GM23338 (cell line): ENCODE data around the gene MAP2K1. TPM values are rescaled to one million over a fixed set of nuclear protein-coding genes. Genes with fewer than 3 reads are reported as not detected.

Experiments used
- ATAC-seq: fragments of 200-7000 bp; cut with Tn5 transposase; 3 replicates; pipeline ENCODE4 v1.9.1; 2020
- DNase-seq: peaks from one replicate; pipeline ENCODE4 v3.0.0-alpha.2; 2015; ENCODE audit warnings: low spot score
- H2AFZ ChIP-seq: fragments of 200-600 bp; sonication (generic); 2 replicates; pipeline ENCODE4 v1.8.0; 2016; ENCODE audit warnings: antibody characterized with exemption, mild to moderate bottlenecking, moderate library complexity
- H3F3A ChIP-seq: fragments of 200-600 bp; sonication (generic); replicated peaks from 2 replicates; pipeline ENCODE4 v1.8.0; 2017; ENCODE audit warnings: antibody characterized with exemption, mixed run types, low read depth
- H3K27ac ChIP-seq: fragments of 200-600 bp; sonication (generic); 2 replicates; pipeline ENCODE4 v1.6.1; 2016; ENCODE audit warnings: low read depth
- H3K27me3 ChIP-seq: fragments of 200-600 bp; sonication (generic); 2 replicates; pipeline ENCODE4 v1.8.0; 2016; ENCODE audit warnings: mild to moderate bottlenecking, mixed run types, moderate library complexity; ENCODE audit not compliant: insufficient read depth
- H3K36me3 ChIP-seq: fragments of 200-600 bp; sonication (generic); 2 replicates; pipeline ENCODE4 v1.8.0; 2016; ENCODE audit warnings: mild to moderate bottlenecking; ENCODE audit not compliant: insufficient read depth
- H3K4me1 ChIP-seq: fragments of 200-600 bp; sonication (generic); 2 replicates; pipeline ENCODE4 v1.8.0; 2016; ENCODE audit warnings: mild to moderate bottlenecking, moderate library complexity; ENCODE audit not compliant: insufficient read depth
- H3K4me2 ChIP-seq: fragments of 200-600 bp; sonication (generic); 2 replicates; pipeline ENCODE4 v1.7.1; 2017; ENCODE audit warnings: mixed run types
- H3K4me3 ChIP-seq: fragments of 200-600 bp; sonication (generic); 2 replicates; pipeline ENCODE4 v1.6.1; 2016; ENCODE audit warnings: mixed run types
- H3K79me2 ChIP-seq: fragments of 200-600 bp; sonication (generic); replicated peaks from 2 replicates; pipeline ENCODE4 v1.8.0; 2017; ENCODE audit warnings: mild to moderate bottlenecking; ENCODE audit not compliant: insufficient read depth
- H3K9me2 ChIP-seq: fragments of 200-600 bp; sonication (generic); 2 replicates; pipeline ENCODE4 v1.8.0; 2017; ENCODE audit not compliant: insufficient read depth
- H4K20me1 ChIP-seq: fragments of 200-600 bp; sonication (generic); replicated peaks from 2 replicates; pipeline ENCODE4 v1.8.0; 2017; ENCODE audit warnings: mild to moderate bottlenecking; ENCODE audit not compliant: insufficient read depth
- H3K27ac Mint-ChIP-seq: 2 replicates; pipeline ENCODE4 v1.8.0; 2020; ENCODE audit warnings: inconsistent platforms, mild to moderate bottlenecking, moderate library complexity, mixed read lengths
- H3K27me3 Mint-ChIP-seq: 3 replicates; pipeline ENCODE4 v1.8.0; 2022; ENCODE audit warnings: low read depth, mild to moderate bottlenecking, moderate library complexity, mixed read lengths, inconsistent platforms; ENCODE audit not compliant: insufficient read depth, poor library complexity
- H3K36me3 Mint-ChIP-seq: 3 replicates; pipeline ENCODE4 v1.8.0; 2021; ENCODE audit warnings: low read depth, mild to moderate bottlenecking, inconsistent platforms, moderate library complexity, mixed read lengths
- H3K4me1 Mint-ChIP-seq: 3 replicates; pipeline ENCODE4 v1.8.0; 2020; ENCODE audit warnings: mild to moderate bottlenecking, inconsistent platforms, mixed read lengths
- H3K4me3 Mint-ChIP-seq: 3 replicates; pipeline ENCODE4 v1.8.0; 2021; ENCODE audit warnings: moderate library complexity, mild to moderate bottlenecking, inconsistent platforms, mixed read lengths
- H3K9me3 Mint-ChIP-seq: 3 replicates; pipeline ENCODE4 v1.8.0; 2020; ENCODE audit warnings: moderate library complexity, mild to moderate bottlenecking, inconsistent platforms, mixed read lengths
- CREB1 ChIP-seq: fragments of 250-450 bp; sonication (Bioruptor Pico); IDR thresholded peaks from 2 replicates; pipeline ENCODE4 v1.5.0; 2020; ENCODE audit warnings: low read depth, mild to moderate bottlenecking, moderate library complexity
- POLR2AphosphoS5 ChIP-seq: IDR thresholded peaks from 2 replicates; pipeline ENCODE4 v1.6.1; 2016; ENCODE audit warnings: antibody characterized with exemption, low read depth
- STAT1 ChIP-seq: IDR thresholded peaks from one replicate; pipeline ENCODE4 v1.6.1; 2016; ENCODE audit warnings: antibody characterized with exemption; ENCODE audit not compliant: unreplicated experiment
- ZNF331 ChIP-seq: fragments of 250-450 bp; sonication (Bioruptor Pico); IDR thresholded peaks from 2 replicates; pipeline ENCODE4 v1.5.0; 2020; ENCODE audit warnings: low read depth, mild to moderate bottlenecking, moderate library complexity
- ZNF462 ChIP-seq: fragments of 250-450 bp; sonication (Bioruptor Pico); IDR thresholded peaks from 2 replicates; pipeline ENCODE4 v1.5.0; 2020; ENCODE audit warnings: mild to moderate bottlenecking, moderate library complexity
- polyA plus RNA-seq: library from polyadenylated mRNA; unstranded; fragments of >200 nt; fragmentation: Nextera tagmentation; extraction: Ambion mirVana; gene quantifications from 2 replicates; pipeline ENCODE4 v1.2.1, GENCODE V29; 2016
- total RNA-seq: library from RNA; depleted of rRNA; stranded (reverse); fragments of >200 nt; shearing (Covaris generic); gene quantifications from 2 replicates; pipeline ENCODE4 v1.2.3, GENCODE V29; 2014
- TF ChIP-seq, protein P1 (sequence below), 2 experiments: fragments of 200-600 bp in 1 of 2; sonication (generic) in 1 of 2; conservative IDR thresholded peaks; 2 replicates each; pipeline versions ENCODE4 v1.5.1 to v1.6.1; 2016 to 2017; ENCODE audit warnings: antibody characterized with exemption in 2 of 2, low read depth in 2 of 2, mild to moderate bottlenecking in 2 of 2, moderate library complexity in 1 of 2
- TF ChIP-seq, protein P2 (sequence below): IDR thresholded peaks from one replicate; pipeline ENCODE4 v1.6.1; 2018; ENCODE audit warnings: antibody characterized with exemption; ENCODE audit not compliant: unreplicated experiment

MAP2K1 gene
- total and polyA plus RNA-seq, 2 experiments from 2014 or later: 42.0 to 68.5 TPM

GRCh38 chr15:66401130-66402021, 14.7 kb downstream of the MAP2K1 start:
- H3K27me3 Mint-ChIP-seq: peaks cover 7% of the 10 kb centered on the region
- Histone ChIP-seq H3K4me1 (peaks cover 46% of the 10 kb centered on the region), H3K4me2 (peak overlapping the region; percentile 53), H3K4me3 (no peak overlapping the region), H3K9me2 (no peaks in the 10 kb centered on the region), H3K79me2 (peaks cover 88% of the 10 kb centered on the region), H3K36me3 (no peaks in the 10 kb centered on the region), H3F3A (no peaks in the 10 kb centered on the region; the same call in 1 of the 2 replicates), H2AFZ (no peak overlapping the region), H4K20me1 (0 out of 2 replicates have a peak, but pooled peaks cover 5% of the 10 kb centered on the region), H3K27ac (peak overlapping the region; percentile 33; the same call in 1 of the 2 replicates), H3K27me3 (no peaks in the 10 kb centered on the region)
- ATAC-seq (peak; percentile 43), DNase-seq (peak; percentile 75)
- no peaks in the 10 kb centered on the region for H3K9me3 Mint-ChIP-seq
- H3K27ac Mint-ChIP-seq: peak overlapping the region; percentile 26; the same call in 1 of the 2 replicates
- H3K36me3 Mint-ChIP-seq: peaks cover 16% of the 10 kb centered on the region; the same call in 2 of the 3 replicates
- no peak overlapping the region; the same call in 2 of the 3 replicates for H3K4me3 Mint-ChIP-seq
- H3K4me1 Mint-ChIP-seq: peaks cover 65% of the 10 kb centered on the region
- no peak for TF ChIP-seq POLR2AphosphoS5
- TF ChIP-seq, protein P1, sequence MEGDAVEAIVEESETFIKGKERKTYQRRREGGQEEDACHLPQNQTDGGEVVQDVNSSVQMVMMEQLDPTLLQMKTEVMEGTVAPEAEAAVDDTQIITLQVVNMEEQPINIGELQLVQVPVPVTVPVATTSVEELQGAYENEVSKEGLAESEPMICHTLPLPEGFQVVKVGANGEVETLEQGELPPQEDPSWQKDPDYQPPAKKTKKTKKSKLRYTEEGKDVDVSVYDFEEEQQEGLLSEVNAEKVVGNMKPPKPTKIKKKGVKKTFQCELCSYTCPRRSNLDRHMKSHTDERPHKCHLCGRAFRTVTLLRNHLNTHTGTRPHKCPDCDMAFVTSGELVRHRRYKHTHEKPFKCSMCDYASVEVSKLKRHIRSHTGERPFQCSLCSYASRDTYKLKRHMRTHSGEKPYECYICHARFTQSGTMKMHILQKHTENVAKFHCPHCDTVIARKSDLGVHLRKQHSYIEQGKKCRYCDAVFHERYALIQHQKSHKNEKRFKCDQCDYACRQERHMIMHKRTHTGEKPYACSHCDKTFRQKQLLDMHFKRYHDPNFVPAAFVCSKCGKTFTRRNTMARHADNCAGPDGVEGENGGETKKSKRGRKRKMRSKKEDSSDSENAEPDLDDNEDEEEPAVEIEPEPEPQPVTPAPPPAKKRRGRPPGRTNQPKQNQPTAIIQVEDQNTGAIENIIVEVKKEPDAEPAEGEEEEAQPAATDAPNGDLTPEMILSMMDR (conservative IDR thresholded peaks at IDR 0.05; ENCODE audit: low read depth in 2 of 2): peak; percentile 34 to 46; a peak in 3 of 4 replicates

DNA sequence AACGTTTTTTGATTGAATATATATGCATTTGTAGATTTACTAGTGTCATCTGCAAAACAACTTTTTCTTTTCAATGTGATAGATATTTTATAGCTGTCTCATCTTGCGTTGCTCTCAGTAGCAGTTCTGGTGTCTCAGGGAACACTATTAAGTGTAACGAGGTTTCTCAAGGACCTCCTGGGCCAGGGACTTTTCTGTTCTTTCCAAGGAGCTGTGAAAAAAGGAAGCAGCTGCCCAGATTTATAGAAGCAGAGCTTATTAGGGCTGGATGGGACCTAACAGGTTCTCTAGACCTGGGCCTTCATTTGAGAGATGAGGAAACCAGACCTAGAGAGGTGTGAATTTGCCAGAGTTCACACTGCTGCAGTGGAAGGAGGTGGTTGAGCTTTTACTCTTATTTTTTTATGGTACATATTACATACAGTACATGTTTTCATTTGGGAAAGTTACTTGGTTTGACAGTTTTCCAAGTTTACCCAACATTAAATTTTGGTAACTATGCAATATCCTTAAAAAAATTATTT, 16.1 kb downstream of the MAP2K1 start:
- Histone ChIP-seq H3K9me2 (no peaks in the 10 kb centered on the region), H2AFZ (no peak overlapping the region), H3K36me3 (no peaks in the 10 kb centered on the region), H3K79me2 (peaks cover 88% of the 10 kb centered on the region), H4K20me1 (0 out of 2 replicates have a peak, but pooled peaks cover 5% of the 10 kb centered on the region), H3K4me1 (peaks cover 46% of the 10 kb centered on the region), H3K27ac (peak overlapping the region; percentile 85), H3F3A (no peaks in the 10 kb centered on the region; the same call in 1 of the 2 replicates), H3K27me3 (no peaks in the 10 kb centered on the region), H3K4me2 (0 out of 2 replicates have a peak overlapping the region, but pooled peaks have one; percentile 7), H3K4me3 (no peak overlapping the region)
- ATAC-seq (no peak), DNase-seq (no peak)
- Mint-ChIP-seq H3K36me3 (peaks cover 7% of the 10 kb centered on the region; the same call in 2 of the 3 replicates), H3K4me3 (no peak overlapping the region), H3K9me3 (no peaks in the 10 kb centered on the region), H3K4me1 (peaks cover 67% of the 10 kb centered on the region), H3K27me3 (peaks cover 7% of the 10 kb centered on the region), H3K27ac (peak overlapping the region; percentile 94)
- TF ChIP-seq POLR2AphosphoS5 (no peak), ZNF331 (no peak), CREB1 (CRISPR knock-in tag) (no peak), STAT1 (no peak), ZNF462 (CRISPR knock-in tag) (no peak)
- TF ChIP-seq, protein P2, sequence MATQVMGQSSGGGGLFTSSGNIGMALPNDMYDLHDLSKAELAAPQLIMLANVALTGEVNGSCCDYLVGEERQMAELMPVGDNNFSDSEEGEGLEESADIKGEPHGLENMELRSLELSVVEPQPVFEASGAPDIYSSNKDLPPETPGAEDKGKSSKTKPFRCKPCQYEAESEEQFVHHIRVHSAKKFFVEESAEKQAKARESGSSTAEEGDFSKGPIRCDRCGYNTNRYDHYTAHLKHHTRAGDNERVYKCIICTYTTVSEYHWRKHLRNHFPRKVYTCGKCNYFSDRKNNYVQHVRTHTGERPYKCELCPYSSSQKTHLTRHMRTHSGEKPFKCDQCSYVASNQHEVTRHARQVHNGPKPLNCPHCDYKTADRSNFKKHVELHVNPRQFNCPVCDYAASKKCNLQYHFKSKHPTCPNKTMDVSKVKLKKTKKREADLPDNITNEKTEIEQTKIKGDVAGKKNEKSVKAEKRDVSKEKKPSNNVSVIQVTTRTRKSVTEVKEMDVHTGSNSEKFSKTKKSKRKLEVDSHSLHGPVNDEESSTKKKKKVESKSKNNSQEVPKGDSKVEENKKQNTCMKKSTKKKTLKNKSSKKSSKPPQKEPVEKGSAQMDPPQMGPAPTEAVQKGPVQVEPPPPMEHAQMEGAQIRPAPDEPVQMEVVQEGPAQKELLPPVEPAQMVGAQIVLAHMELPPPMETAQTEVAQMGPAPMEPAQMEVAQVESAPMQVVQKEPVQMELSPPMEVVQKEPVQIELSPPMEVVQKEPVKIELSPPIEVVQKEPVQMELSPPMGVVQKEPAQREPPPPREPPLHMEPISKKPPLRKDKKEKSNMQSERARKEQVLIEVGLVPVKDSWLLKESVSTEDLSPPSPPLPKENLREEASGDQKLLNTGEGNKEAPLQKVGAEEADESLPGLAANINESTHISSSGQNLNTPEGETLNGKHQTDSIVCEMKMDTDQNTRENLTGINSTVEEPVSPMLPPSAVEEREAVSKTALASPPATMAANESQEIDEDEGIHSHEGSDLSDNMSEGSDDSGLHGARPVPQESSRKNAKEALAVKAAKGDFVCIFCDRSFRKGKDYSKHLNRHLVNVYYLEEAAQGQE: no peak
